Measurements from ENCODE around the gene DIDO1. TPM values are rescaled to one million over a fixed set of nuclear protein-coding genes. Genes with fewer than 3 reads are reported as not detected.

DIDO1 gene
- total and polyA plus RNA-seq, 2 donors (not counting 1 experiment from before 2014, with no cell fraction given): 57.6 to 124 TPM

- TF ChIP-seq CTCF (IDR thresholded peaks at IDR 0.05): no peak
- TF ChIP-seq EZH2 (IDR thresholded peaks at IDR 0.05; ENCODE audit: borderline replicate concordance, insufficient read depth, low read depth, low read length, poor library complexity, severe bottlenecking): no peak
- DNase-seq: no peak
- ATAC-seq (ENCODE audit: low read depth): no peak
- no peak overlapping the region for H3K4me3 ChIP-seq (ENCODE audit: control extremely low read depth in 1 of 5, extremely low read depth in 1 of 5, insufficient read depth in 1 of 5, low read depth in 2 of 5, low read length in 4 of 5)
- H3K27ac ChIP-seq (ENCODE audit: low read length in 2 of 2): no peak overlapping the region
- peaks cover 15% of the 10 kb centered on the region for H4K20me1 ChIP-seq (ENCODE audit: control insufficient read depth, insufficient read depth, low read length, poor library complexity, severe bottlenecking)
- peaks cover 0 to 7% (median 5%) of the 10 kb centered on the region in 4 experiments for H3K27me3 ChIP-seq (replicated peaks in 1 of 4; ENCODE audit: control extremely low read depth in 1 of 4, control insufficient read depth in 3 of 4, insufficient read depth in 4 of 4, low read length in 3 of 4)
- H3K9me3 ChIP-seq (ENCODE audit: control extremely low read depth in 1 of 3, control insufficient read depth in 2 of 3, insufficient read depth in 1 of 3, low read length in 2 of 3): peaks cover 0 to 11% (median 0%) of the 10 kb centered on the region in 3 donors
- ChIA-PET POLR2A (interaction anchor here (0.7 kb wide), 1 partner anchor 38 kb away, joined by 3 read pairs; no protein-coding TSS in a partner anchor), CTCF (no interaction called here)
- H3K4me1 ChIP-seq (ENCODE audit: control insufficient read depth in 2 of 2, insufficient read depth in 2 of 2, low read length in 2 of 2): peaks cover 9 to 15% of the 10 kb centered on the region in 2 donors
- no peaks in the 10 kb centered on the region for H3K27me3 Mint-ChIP-seq
- intact Hi-C loops (cut with micrococcal nuclease): loop anchor here (5.0 kb wide), 2 partner anchors 63 to 72 kb away; partner anchors contain the start of gene DIDO1
- no peak overlapping the region for H3K9ac ChIP-seq (ENCODE audit: low read length)
- no peaks in the 10 kb centered on the region for H3K36me3 ChIP-seq (replicated peaks in 1 of 2; ENCODE audit: control extremely low read depth in 1 of 2, control insufficient read depth in 1 of 2, extremely low read depth in 1 of 2, insufficient read depth in 2 of 2, low read length in 1 of 2)
- H3K27ac Mint-ChIP-seq: no peak overlapping the region
- H2AFZ ChIP-seq (ENCODE audit: insufficient read depth, low read depth, low read length, poor library complexity, severe bottlenecking): no peak overlapping the region
- no peaks in the 10 kb centered on the region for H3K79me2 ChIP-seq (ENCODE audit: control insufficient read depth, insufficient read depth, low read length)
- H3K4me2 ChIP-seq (replicated peaks; ENCODE audit: low read depth, low read length, poor library complexity, severe bottlenecking): no peak overlapping the region
- no peak overlapping the region for H3K4me3 Mint-ChIP-seq
- WGBS (ENCODE audit: insufficient coverage): 100% methylated on average over 3 of the region's 7 CpGs
- H3K4me1 Mint-ChIP-seq: peaks cover 13% of the 10 kb centered on the region
- no peaks in the 10 kb centered on the region for H3K9me3 Mint-ChIP-seq (ENCODE audit: insufficient read depth)
Observed at GRCh38 chr20:62864207-62864606, 62.1 kb downstream of the DIDO1 start.

GRCh38 chr20:62861726-62862336 is 64.5 kb downstream of the DIDO1 start, which contains the start of gene TCFL5:
TCFL5 (minus strand) TSS chr20:62861822; CDS start chr20:62861670, 152 bp downstream.
- no peaks in the 10 kb centered on the region for H3K9me3 Mint-ChIP-seq (ENCODE audit: insufficient read depth)
- peak within 1 kb of the TSS in 3 of 5 experiments; percentile 33 to 47 (median 36) for H3K4me3 ChIP-seq (ENCODE audit: control extremely low read depth in 1 of 5, extremely low read depth in 1 of 5, insufficient read depth in 1 of 5, low read depth in 2 of 5, low read length in 4 of 5)
- no peaks in the 10 kb centered on the region for H3K79me2 ChIP-seq (ENCODE audit: control insufficient read depth, insufficient read depth, low read length)
- peaks cover 0 to 11% (median 0%) of the 10 kb centered on the region in 3 donors for H3K9me3 ChIP-seq (ENCODE audit: control extremely low read depth in 1 of 3, control insufficient read depth in 2 of 3, insufficient read depth in 1 of 3, low read length in 2 of 3)
- peak within 1 kb of the TSS; percentile 42 for H3K27ac Mint-ChIP-seq
- no peak within 1 kb of the TSS for H3K9ac ChIP-seq (ENCODE audit: low read length)
- TF ChIP-seq EZH2 (IDR thresholded peaks at IDR 0.05; ENCODE audit: borderline replicate concordance, insufficient read depth, low read depth, low read length, poor library complexity, severe bottlenecking) (no peak), CTCF (IDR thresholded peaks at IDR 0.05) (no peak)
- ChIA-PET POLR2A (interaction anchor here (0.8 to 1.2 kb wide), 2 partner anchors 36 to 68 kb away, joined by 3 read pairs; no protein-coding TSS in a partner anchor), CTCF (interaction anchor here (0.6 to 1.7 kb wide), 8 partner anchors 11 to 147 kb away, joined by 3 to 6 read pairs (median 3); no protein-coding TSS in a partner anchor)
- peaks cover 0 to 9% (median 6%) of the 10 kb centered on the region in 4 experiments for H3K27me3 ChIP-seq (replicated peaks in 1 of 4; ENCODE audit: control extremely low read depth in 1 of 4, control insufficient read depth in 3 of 4, insufficient read depth in 4 of 4, low read length in 3 of 4)
- peak; percentile 92 for ATAC-seq (ENCODE audit: low read depth)
- DNase-seq: peak; percentile 95
- H3K4me3 Mint-ChIP-seq: peak within 1 kb of the TSS; percentile 81
- peaks cover 9 to 27% of the 10 kb centered on the region in 2 donors for H3K4me1 ChIP-seq (ENCODE audit: control insufficient read depth in 2 of 2, insufficient read depth in 2 of 2, low read length in 2 of 2)
- intact Hi-C loops (cut with micrococcal nuclease): loop anchor here (2.0 to 5.0 kb wide), 3 partner anchors 35 to 70 kb away; partner anchors contain the start of gene DIDO1
- peak within 1 kb of the TSS; percentile 49 for H2AFZ ChIP-seq (ENCODE audit: insufficient read depth, low read depth, low read length, poor library complexity, severe bottlenecking)
- no peaks in the 10 kb centered on the region for H3K36me3 ChIP-seq (replicated peaks in 1 of 2; ENCODE audit: control extremely low read depth in 1 of 2, control insufficient read depth in 1 of 2, extremely low read depth in 1 of 2, insufficient read depth in 2 of 2, low read length in 1 of 2)
- no peaks in the 10 kb centered on the region for H3K27me3 Mint-ChIP-seq
- H3K4me1 Mint-ChIP-seq: peaks cover 20% of the 10 kb centered on the region
- H3K27ac ChIP-seq (ENCODE audit: low read length in 2 of 2): no peak within 1 kb of the TSS
- 16% methylated on average over 43 of the region's 70 CpGs for WGBS (ENCODE audit: insufficient coverage)
- H3K4me2 ChIP-seq (replicated peaks; ENCODE audit: low read depth, low read length, poor library complexity, severe bottlenecking): peak within 1 kb of the TSS; percentile 72
- peaks cover 16% of the 10 kb centered on the region for H4K20me1 ChIP-seq (ENCODE audit: control insufficient read depth, insufficient read depth, low read length, poor library complexity, severe bottlenecking)

All from B cell (primary cell).